H9 (cell line): ENCODE data around the gene SEC61A1. TPM values are rescaled to one million over a fixed set of nuclear protein-coding genes. Genes with fewer than 3 reads are reported as not detected.
A peak's percentile ranks its signal among the peaks of the same experiment; 100 is the strongest.

Experiments
- DNase-seq: peaks from one replicate; pipeline ENCODE4 v3.0.0-alpha.2; 2017
- H2AFZ ChIP-seq: one replicate; pipeline ENCODE4 v1.6.1; 2013; ENCODE audit warnings: mild to moderate bottlenecking, low read length, control low read depth, moderate library complexity
- H2AK5ac ChIP-seq: 2 replicates; pipeline ENCODE4 v1.6.1; 2013; ENCODE audit warnings: low read length, control low read depth, mixed read lengths; ENCODE audit not compliant: insufficient read length
- H2BK120ac ChIP-seq: one replicate; pipeline ENCODE4 v1.6.1; 2013; ENCODE audit warnings: low read depth, mild to moderate bottlenecking, low read length, control low read depth, inconsistent platforms; ENCODE audit not compliant: poor library complexity, severe bottlenecking
- H2BK12ac ChIP-seq: 2 replicates; pipeline ENCODE4 v1.6.1; 2013; ENCODE audit warnings: low read length, control low read depth, mixed read lengths, low read depth; ENCODE audit not compliant: insufficient read length
- H2BK15ac ChIP-seq: 2 replicates; pipeline ENCODE4 v1.6.1; 2013; ENCODE audit warnings: low read depth, low read length, control low read depth
- H2BK20ac ChIP-seq: one replicate; pipeline ENCODE4 v1.6.1; 2013; ENCODE audit warnings: low read depth, mild to moderate bottlenecking, low read length, control low read depth, inconsistent platforms; ENCODE audit not compliant: poor library complexity, severe bottlenecking
- H2BK5ac ChIP-seq: 2 replicates; pipeline ENCODE4 v1.6.1; 2013; ENCODE audit warnings: low read length, control low read depth, mixed read lengths; ENCODE audit not compliant: insufficient read length
- H3K14ac ChIP-seq: 2 replicates; pipeline ENCODE4 v1.6.1; 2013; ENCODE audit warnings: low read length, control low read depth; ENCODE audit not compliant: insufficient read depth
- H3K18ac ChIP-seq: 2 replicates; pipeline ENCODE4 v1.6.1; 2013; ENCODE audit warnings: low read depth, mild to moderate bottlenecking, mixed read lengths, low read length, control low read depth; ENCODE audit not compliant: insufficient read length
- H3K23ac ChIP-seq: 2 replicates; pipeline ENCODE4 v1.6.1; 2013; ENCODE audit warnings: low read length, control low read depth, mixed read lengths, low read depth; ENCODE audit not compliant: insufficient read length
- H3K23me2 ChIP-seq: 2 replicates; pipeline ENCODE4 v1.6.1; 2013; ENCODE audit warnings: low read depth, mild to moderate bottlenecking, mixed read lengths, low read length, control low read depth; ENCODE audit not compliant: insufficient read length, poor library complexity, severe bottlenecking
- H3K27ac ChIP-seq: 2 replicates; pipeline ENCODE4 v1.5.1; 2013; ENCODE audit warnings: low read length, control low read depth, mixed read lengths, low read depth; ENCODE audit not compliant: insufficient read length
- H3K27me3 ChIP-seq: 2 replicates; pipeline ENCODE4 v1.6.1; 2013; ENCODE audit warnings: low read length, control low read depth, inconsistent platforms; ENCODE audit not compliant: insufficient read depth
- H3K4ac ChIP-seq: 2 replicates; pipeline ENCODE4 v1.6.1; 2013; ENCODE audit warnings: low read depth, mild to moderate bottlenecking, control low read depth, inconsistent platforms, low read length, moderate library complexity
- H3K4me1 ChIP-seq: 2 replicates; pipeline ENCODE4 v1.6.1; 2013; ENCODE audit warnings: low read length, control low read depth, inconsistent platforms; ENCODE audit not compliant: insufficient read depth
- H3K4me2 ChIP-seq: 2 replicates; pipeline ENCODE4 v1.6.1; 2013; ENCODE audit warnings: low read length, control low read depth, mixed read lengths; ENCODE audit not compliant: insufficient read length, insufficient read depth
- H3K56ac ChIP-seq: 2 replicates; pipeline ENCODE4 v1.6.1; 2013; ENCODE audit warnings: low read depth, mild to moderate bottlenecking, mixed read lengths, low read length, control low read depth; ENCODE audit not compliant: insufficient read length
- H3K79me1 ChIP-seq: 2 replicates; pipeline ENCODE4 v1.6.1; 2013; ENCODE audit warnings: low read depth, mild to moderate bottlenecking, moderate library complexity, low read length, control low read depth, inconsistent platforms; ENCODE audit not compliant: insufficient read depth, poor library complexity, severe bottlenecking
- H3K79me2 ChIP-seq: 2 replicates; pipeline ENCODE4 v1.6.1; 2013; ENCODE audit warnings: low read length, control low read depth, inconsistent platforms; ENCODE audit not compliant: insufficient read depth
- H3K9ac ChIP-seq: 2 replicates; pipeline ENCODE4 v1.6.1; 2013; ENCODE audit warnings: low read length, control low read depth, mixed read lengths; ENCODE audit not compliant: insufficient read length; ENCODE audit errors: extremely low read depth
- H3K9me3 ChIP-seq: one replicate; pipeline ENCODE4 v1.6.1; 2013; ENCODE audit warnings: low read depth, low read length, inconsistent platforms; ENCODE audit not compliant: control insufficient read depth
- H3T11ph ChIP-seq: one replicate; pipeline ENCODE4 v1.6.1; 2013; ENCODE audit warnings: mild to moderate bottlenecking, low read length, control low read depth, inconsistent platforms
- H4K20me1 ChIP-seq: one replicate; pipeline ENCODE4 v1.6.1; 2013; ENCODE audit not compliant: control insufficient read depth, insufficient read length, insufficient read depth
- H4K5ac ChIP-seq: 2 replicates; pipeline ENCODE4 v1.6.1; 2013; ENCODE audit warnings: low read depth, mild to moderate bottlenecking, mixed read lengths, low read length, control low read depth; ENCODE audit not compliant: insufficient read length
- H4K8ac ChIP-seq: replicated peaks from 2 replicates; pipeline ENCODE4 v1.6.1; 2013; ENCODE audit warnings: low read length, control low read depth, mixed read lengths, low read depth; ENCODE audit not compliant: insufficient read length
- H4K91ac ChIP-seq: 2 replicates; pipeline ENCODE4 v1.6.1; 2013; ENCODE audit warnings: low read depth, mild to moderate bottlenecking, moderate library complexity, mixed read lengths, low read length, control low read depth; ENCODE audit not compliant: insufficient read length
- H3K27ac Mint-ChIP-seq, 3 experiments: 2 replicates in 2 of 3; 3 replicates in 1 of 3; pipeline ENCODE4 v1.8.0; 2020 to 2021; ENCODE audit warnings: mixed read lengths in 3 of 3, mild to moderate bottlenecking in 1 of 3, moderate library complexity in 1 of 3
- H3K27me3 Mint-ChIP-seq: 2 replicates; pipeline ENCODE4 v1.8.0; 2021; ENCODE audit warnings: low read depth, mild to moderate bottlenecking, moderate library complexity, mixed read lengths
- H3K36me3 Mint-ChIP-seq, 3 experiments: 2 replicates in 2 of 3; 3 replicates in 1 of 3; pipeline ENCODE4 v1.8.0; 2020 to 2021; ENCODE audit warnings: low read depth in 3 of 3, mixed read lengths in 3 of 3; ENCODE audit not compliant: insufficient read depth in 1 of 3
- H3K4me1 Mint-ChIP-seq, 2 experiments: 2 replicates each; pipeline ENCODE4 v1.8.0; 2020; ENCODE audit warnings: mixed read lengths in 2 of 2
- H3K4me3 Mint-ChIP-seq, 2 experiments: 2 replicates in 1 of 2; 3 replicates in 1 of 2; pipeline ENCODE4 v1.8.0; 2020 to 2021; ENCODE audit warnings: mild to moderate bottlenecking in 2 of 2, mixed read lengths in 2 of 2, moderate library complexity in 1 of 2
- H3K9me3 Mint-ChIP-seq, 2 experiments: 2 replicates in 1 of 2; 3 replicates in 1 of 2; pipeline ENCODE4 v1.8.0; 2020; ENCODE audit warnings: mild to moderate bottlenecking in 2 of 2, mixed read lengths in 2 of 2, moderate library complexity in 1 of 2
- WGBS: extraction: QIAGEN DNeasy Blood & Tissue Kit; methylation state at CpG from one replicate; pipeline ENCODE4 v1.1.7; 2013; ENCODE audit warnings: missing lambda C conversion rate, low lambda C conversion rate, mixed read lengths; ENCODE audit not compliant: insufficient read length; ENCODE audit errors: extremely low coverage; 5-methylcytosine and 5-hydroxymethylcytosine counted together
- total RNA-seq: library from RNA; stranded (reverse); gene quantifications from 2 replicates; pipeline ENCODE4 v1.2.1, GENCODE V29; 2021
- TF ChIP-seq, protein P1 (sequence below): fragments of 200-600 bp; sonication (generic); conservative IDR thresholded peaks from 3 replicates; pipeline ENCODE4 v1.8.0; 2021; ENCODE audit warnings: antibody characterized with exemption, mild to moderate bottlenecking

The SEC61A1 gene
- total RNA-seq, 1 experiment from 2014 or later: 146 TPM

- peaks cover 14 to 47% (median 44%) of the 10 kb centered on the region in 3 experiments; a peak in 6 of 7 replicates for H3K36me3 Mint-ChIP-seq
- no peak overlapping the region for H2BK15ac ChIP-seq
- H2AFZ ChIP-seq: no peak overlapping the region
- H3K18ac ChIP-seq: no peak overlapping the region
- no peak for DNase-seq
- H3K4me1 Mint-ChIP-seq: peaks cover 20 to 26% of the 10 kb centered on the region in 2 experiments
- H4K20me1 ChIP-seq: no peaks in the 10 kb centered on the region
- peak overlapping the region; percentile 60 to 98 (median 97); a peak in 6 of 7 replicates for H3K27ac Mint-ChIP-seq
- H2BK20ac ChIP-seq: no peak overlapping the region
- WGBS: no CpG with 5 or more reads among the region's 33 CpGs
- H2BK120ac ChIP-seq: no peak overlapping the region
- no peak overlapping the region for H2AK5ac ChIP-seq
- no peak overlapping the region for H3K23ac ChIP-seq
- H3K56ac ChIP-seq: no peak overlapping the region
- no peak overlapping the region for H2BK12ac ChIP-seq
- no peak overlapping the region for H4K8ac ChIP-seq
- H3K79me2 ChIP-seq: peaks cover 10% of the 10 kb centered on the region; the same call in 1 of the 2 replicates
- peaks cover 7% of the 10 kb centered on the region for H3K79me1 ChIP-seq
- no peak overlapping the region for H3K4ac ChIP-seq
- H3K27me3 ChIP-seq: no peaks in the 10 kb centered on the region
- H2BK5ac ChIP-seq: no peak overlapping the region
- H3K4me3 Mint-ChIP-seq: peak overlapping the region; percentile 92 to 99
- no peaks in the 10 kb centered on the region for H3K9me3 ChIP-seq
- H3K27me3 Mint-ChIP-seq: peaks cover 6% of the 10 kb centered on the region; the same call in 1 of the 2 replicates
- H3K27ac ChIP-seq: no peak overlapping the region
- H3K9ac ChIP-seq: peak overlapping the region; percentile 60
- H4K5ac ChIP-seq: no peak overlapping the region
- no peak overlapping the region for H3T11ph ChIP-seq
- TF ChIP-seq, protein P1, sequence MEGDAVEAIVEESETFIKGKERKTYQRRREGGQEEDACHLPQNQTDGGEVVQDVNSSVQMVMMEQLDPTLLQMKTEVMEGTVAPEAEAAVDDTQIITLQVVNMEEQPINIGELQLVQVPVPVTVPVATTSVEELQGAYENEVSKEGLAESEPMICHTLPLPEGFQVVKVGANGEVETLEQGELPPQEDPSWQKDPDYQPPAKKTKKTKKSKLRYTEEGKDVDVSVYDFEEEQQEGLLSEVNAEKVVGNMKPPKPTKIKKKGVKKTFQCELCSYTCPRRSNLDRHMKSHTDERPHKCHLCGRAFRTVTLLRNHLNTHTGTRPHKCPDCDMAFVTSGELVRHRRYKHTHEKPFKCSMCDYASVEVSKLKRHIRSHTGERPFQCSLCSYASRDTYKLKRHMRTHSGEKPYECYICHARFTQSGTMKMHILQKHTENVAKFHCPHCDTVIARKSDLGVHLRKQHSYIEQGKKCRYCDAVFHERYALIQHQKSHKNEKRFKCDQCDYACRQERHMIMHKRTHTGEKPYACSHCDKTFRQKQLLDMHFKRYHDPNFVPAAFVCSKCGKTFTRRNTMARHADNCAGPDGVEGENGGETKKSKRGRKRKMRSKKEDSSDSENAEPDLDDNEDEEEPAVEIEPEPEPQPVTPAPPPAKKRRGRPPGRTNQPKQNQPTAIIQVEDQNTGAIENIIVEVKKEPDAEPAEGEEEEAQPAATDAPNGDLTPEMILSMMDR: no peak
- H4K91ac ChIP-seq: no peak overlapping the region
- peak overlapping the region; percentile 99 for H3K4me2 ChIP-seq
- H3K14ac ChIP-seq: peak overlapping the region; percentile 80
- no peaks in the 10 kb centered on the region for H3K4me1 ChIP-seq
- no peaks in the 10 kb centered on the region; a peak in 1 of 5 replicates for H3K9me3 Mint-ChIP-seq
- H3K23me2 ChIP-seq: peaks cover 10% of the 10 kb centered on the region
Measured at GRCh38 chr3:128052595-128053351, 536 bp downstream of the SEC61A1 start.
